Measurements from ENCODE around the gene GASK1A.
A peak's percentile ranks its signal among the peaks of the same experiment; 100 is the strongest.

Gene GASK1A

DNA sequence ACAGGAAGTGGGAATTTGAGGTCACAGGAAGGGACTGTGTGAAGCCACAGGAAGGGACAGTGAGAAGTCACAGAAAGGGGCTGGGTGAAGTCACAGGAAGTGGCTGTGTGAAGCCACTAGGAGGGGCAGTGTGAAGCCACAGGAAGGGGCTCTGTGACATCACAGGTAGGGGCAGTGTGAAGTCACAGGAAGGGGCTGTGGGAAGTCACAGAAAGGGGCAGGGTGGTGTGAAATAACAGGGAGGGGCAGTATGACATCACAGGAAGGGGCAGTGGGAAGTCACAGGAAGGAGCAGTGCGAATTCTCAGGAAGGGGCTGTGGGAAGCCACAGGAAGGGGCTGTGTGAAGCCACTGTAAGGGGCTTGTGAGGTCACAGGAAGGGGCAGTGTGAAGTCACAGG lies 35.8 kb downstream of the GASK1A start:
- DNase-seq, result peak in 1 of 2 donors; percentile 32

DNA sequence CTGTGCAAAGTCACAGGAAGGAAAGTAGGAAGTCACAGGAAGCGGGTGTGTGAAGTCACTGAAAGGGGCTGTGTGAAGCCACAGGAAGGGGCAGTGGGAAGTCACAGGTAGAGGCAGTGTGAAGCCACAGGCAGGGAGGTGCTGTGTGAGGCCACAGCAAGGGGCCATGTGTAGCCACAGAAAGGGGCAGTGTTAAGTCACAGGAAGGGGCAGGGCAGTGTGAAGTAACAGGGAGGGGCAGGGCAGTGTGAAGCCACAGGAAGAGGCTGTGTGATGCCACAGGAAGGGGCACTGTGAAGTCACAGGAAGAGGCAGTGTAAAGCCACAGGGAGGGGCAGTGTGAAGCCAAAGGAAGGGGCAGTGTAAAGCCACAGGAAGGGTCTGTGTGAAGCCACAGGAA lies 36.5 kb downstream of the GASK1A start:
- peak in 1 of 2 donors; percentile 36 for DNase-seq

DNA sequence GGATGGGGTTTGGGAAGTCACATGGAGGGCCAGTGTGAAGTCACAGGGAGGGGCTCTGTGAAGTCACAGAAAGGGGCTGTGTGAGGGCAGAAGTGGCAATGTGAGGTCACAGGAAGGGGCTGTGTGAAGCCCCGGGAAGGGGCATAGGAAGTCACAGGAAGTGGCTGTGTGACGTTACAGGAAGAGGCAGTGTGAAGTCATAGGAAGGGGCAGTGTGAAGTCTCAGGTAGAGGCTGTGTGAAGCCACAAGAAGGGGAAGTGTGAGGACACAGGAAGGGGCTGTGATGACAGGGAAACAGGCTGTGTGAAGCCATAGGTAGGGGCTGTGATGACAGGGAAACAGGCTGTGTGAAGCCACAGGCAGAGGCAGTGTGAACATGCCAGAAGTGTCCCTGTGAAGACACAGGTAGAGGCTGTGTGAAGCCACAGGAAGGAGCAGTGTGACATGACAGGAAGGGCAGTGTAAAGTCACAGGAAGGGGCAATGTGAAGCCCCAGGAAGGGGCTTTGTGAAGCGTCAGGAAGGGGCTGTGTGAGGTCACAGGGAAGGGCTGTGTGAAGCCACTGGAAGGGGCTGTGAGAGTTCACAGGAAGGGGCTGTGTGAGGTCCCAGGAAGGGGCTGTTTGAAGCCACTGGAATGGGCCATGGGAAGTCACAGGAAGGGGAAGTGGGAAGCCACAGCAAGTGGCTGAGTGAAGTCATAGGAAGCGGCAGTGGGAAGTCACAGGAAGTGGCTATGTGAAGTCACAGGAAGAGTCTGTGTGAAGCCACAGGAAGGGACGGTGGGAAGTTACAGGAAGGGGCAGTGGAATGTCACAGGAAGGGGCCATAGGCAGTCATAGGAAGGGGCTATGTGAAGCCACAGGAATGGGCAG lies 37.1 kb downstream of the GASK1A start:
- peak; percentile 41 to 46 for DNase-seq

DNA sequence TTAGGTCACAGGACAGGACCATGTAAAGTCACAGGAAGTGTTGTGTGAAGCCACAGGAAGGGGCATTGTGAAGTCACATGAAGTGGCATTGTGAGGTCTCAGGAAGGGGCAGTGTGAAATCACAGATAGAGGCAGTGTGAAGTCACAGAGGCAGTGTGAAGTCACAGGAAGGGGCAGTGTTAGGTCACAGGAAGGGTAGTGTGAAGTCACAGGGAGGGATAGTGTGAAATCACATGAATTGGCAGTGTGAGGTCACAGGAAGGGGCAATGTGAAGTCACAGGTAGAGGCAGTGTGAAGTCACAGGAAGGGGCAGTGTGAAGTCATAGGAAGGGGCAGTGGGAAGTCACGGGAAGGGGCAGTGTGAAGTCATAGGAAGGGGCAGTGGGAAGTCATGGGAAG lies 37.9 kb downstream of the GASK1A start:
- DNase-seq, result peak in 1 of 2 donors; percentile 24

DNA sequence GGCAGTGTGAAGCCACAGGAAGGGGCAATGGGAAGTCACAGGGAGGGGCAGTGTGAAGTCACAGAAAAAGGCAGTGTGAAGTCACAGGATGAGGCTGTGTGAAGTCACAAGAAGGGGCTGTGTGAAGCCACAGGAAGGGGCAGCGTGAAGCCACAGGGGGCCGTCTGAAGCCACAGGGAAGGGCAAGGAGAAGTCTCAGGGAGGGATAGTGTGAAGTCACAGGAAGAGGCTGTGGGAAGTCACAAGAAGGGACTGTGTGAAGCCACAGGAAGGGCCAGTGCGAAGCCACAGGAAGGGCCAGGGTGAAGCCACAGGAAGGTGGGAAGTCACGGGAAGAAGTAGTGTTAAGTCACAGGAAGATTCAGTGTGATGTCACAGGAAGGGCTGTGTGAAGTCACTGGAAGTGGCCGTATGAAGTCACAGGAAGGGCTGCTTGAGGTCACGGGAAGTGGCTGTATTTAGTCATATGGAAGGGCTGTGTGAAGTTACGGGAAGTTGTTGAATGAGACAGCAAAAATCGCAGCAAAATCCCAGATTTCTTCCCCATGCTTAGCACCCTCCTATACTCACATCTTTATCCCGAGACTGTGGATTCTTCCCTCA lies 38.6 kb downstream of the GASK1A start:
- no peak for DNase-seq

DNA sequence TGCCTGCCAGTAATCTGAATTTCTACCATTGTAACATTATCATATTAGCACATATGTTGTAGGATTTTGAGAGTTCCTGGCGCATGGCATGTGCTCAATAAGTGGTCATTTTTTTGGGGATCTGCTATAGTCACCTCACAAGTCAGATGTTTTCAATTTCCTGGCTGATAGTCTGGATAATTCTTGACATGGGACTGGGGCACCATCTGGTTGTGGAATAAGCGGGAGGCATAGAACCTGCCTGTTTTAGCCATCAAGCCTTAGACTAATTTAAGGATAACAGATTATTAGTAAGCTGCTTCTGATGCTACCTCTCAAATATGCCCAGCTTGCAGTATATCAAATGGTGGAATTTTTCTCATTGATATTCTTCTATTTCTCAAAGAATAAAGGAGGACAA lies 39.1 kb downstream of the GASK1A start:
- DNase-seq, result no peak

DNA sequence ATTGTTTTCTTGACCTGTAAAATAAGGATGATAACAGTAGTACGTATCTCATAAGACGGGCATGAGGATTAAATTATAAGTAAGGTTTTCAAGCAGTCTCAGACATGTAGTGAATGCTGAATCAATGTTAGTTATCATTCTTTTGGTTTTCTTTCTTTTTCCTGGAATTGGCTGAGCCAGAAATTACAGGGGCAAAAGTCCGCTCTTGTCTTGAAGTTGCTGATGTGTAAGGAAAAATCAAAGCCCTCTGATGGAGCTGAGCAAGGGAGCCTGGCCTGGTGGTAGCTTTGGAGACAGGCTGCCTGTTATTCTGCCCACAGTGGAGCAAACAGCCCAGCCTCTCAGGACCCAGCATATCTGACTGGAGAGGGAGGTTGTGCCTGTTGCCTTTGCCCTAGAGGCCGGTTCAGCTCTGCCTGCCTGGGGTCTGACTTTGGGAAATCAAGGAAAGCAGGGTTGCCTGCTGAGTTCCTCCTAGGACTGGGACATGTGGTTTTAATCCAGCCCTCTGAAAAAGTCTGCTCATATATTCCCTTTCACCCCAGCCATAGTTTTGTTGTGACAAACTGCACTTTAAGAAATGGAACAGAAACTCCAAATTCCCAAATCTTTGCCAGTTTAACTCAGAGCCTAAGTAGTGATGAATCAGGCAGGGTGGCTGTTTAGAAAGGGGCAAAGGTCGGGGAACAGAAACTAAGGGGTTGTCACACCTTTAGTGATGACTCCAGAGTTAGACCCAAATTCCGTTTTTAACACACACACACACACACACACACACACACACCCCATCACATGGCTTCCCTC lies 40.1 kb downstream of the GASK1A start:
- DNase-seq, result no peak

DNA sequence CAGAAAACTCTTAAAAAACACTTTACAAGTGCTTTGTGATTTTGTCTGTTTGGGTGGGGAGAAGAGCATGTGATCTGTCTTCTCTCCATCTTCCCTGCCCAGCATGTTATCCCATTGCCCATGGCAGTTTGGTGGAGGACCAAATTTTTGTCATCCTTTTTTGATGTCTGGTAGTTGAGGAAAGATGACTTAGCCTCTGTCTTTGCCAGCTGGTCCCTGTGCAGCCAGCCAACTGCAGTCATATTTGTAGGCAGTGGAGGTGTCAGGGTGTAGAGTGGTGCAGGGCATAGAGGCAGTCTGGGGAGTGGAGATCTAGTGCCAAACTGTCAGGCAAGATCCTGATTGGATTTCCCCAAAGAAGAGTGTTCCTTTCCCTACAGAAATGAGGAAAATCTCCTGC lies 40.7 kb downstream of the GASK1A start:
- DNase-seq, result no peak

DNA sequence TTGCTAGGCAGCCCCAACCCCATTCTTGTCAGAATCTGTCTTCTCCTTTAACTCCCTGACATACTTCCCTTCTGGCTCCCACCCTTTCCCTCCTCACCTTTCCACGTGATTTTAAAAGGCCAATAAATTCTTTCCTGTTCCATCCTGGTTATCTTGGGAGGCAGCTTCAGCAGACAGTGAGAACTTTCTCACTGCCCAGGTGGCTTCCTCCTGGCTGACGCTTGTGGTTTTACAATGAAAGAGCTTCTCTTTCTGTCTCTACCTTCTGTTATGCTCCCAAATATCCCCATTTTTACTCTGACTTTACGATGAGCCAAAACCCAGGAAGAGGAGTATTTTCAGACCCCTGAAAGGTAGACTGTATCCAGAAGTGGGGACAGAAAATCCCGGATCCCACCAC lies 42.1 kb downstream of the GASK1A start:
- no peak for DNase-seq

DNA sequence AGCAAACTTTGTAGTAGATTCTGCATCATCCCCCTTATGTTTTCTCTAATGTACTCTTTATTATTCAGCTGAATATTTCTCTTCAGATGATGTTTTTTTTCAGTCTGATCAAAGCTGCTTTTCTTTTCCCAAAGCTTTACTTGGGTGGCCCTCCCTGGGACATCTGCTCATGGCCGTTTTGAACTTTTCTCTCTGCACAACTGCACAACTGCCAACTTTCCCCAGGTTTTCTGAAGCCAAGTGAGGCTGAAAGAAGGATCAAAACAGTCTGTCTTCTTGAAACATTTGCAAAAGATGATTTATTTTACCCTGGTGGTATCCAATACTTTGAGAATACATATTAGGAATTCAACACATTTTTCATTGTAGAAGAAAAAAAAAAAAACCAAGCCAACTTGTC lies 43.0 kb downstream of the GASK1A start:
- DNase-seq, result no peak

DNA sequence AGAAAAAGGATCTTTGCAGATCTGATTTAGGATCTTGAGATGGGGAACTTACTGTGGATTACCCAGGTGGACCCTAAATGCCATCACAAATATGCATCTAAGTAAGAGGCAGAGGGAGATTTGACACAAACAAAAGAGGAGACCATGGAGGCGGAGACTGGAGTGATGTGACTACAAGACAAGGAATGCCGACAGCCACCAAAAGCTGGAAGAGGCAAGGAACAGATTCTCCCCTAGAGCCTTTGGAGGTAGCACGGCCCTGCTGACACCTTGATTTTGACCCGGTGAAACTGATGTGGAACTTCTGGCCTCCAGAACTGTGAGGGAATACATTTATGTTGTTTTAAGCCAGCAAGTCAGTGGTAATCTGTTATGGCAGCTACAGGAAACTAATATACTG lies 44.0 kb downstream of the GASK1A start:
- no peak for DNase-seq

DNA sequence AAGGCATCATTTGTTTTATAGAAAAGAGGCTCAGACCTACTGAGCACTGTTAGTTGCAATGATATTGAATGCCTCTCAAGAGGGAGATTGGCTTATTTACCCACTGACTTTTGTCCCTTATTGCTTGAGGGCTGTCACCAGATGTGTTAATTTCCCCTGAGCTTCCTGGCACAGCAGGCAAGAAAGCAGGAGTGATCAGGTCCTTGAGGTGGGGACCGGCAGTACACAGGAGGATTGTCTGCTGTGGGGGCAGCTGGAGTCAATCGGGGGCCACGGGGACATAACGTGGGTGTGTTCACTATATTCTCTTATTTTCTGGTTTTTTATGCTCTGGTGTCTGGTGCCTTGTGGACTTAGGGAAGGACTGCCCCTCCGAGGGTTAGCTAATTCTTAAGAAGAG lies 44.6 kb downstream of the GASK1A start:
- no peak for DNase-seq

DNA sequence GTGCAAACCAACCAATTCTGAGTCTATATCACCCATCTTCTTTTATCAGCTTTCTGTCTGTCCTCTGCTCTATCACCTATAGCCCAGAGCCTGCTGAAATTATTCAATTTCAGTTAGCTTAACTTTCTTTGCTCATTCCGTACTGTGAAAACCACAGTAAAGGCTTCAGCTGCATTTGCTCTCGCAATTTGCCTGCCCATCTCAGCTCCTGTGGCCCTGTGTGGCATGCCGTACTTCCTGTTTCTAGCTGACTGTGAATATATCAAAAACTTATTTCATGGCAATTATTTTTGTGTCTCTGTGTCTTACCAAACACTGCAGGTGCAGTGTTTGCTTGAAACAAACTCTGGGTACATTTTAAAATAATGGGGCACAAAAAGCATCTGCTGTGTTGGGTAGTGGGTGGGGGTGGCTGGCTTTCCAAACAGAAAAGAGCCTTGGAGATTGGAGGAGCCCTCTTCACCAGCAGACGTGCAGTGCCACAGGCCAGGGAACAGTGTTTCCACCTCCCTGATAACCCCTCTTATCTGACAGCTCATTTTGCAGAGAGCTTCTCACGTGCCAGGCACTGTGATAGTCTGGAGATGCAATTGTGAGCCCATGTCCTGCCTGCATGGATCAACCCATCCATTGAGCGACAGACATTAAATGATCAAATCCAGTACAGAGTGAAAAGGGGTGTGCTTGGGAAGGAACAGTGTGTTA lies 45.2 kb downstream of the GASK1A start:
- DNase-seq, result peak; percentile 56 to 58

DNA sequence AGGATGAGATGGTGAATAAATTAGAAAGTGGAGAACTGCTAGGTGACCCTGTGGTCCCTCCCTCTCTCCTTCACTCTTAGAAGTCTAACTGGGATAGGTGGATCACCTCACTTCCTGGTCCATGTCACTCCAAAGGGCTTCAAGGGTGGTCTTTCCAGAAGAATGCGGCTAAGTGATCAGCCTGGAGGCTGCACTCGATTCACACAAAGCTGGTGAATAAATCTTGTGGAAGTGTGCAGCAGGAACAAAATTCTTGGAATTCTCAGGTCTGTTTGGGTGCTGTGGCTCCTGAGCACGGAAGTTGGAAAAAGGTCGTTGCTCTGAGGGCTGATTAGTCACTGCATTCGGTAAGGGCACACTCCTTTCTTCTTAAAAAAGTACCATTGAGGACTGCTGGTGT lies 46.3 kb downstream of the GASK1A start:
- DNase-seq, result no peak

DNA sequence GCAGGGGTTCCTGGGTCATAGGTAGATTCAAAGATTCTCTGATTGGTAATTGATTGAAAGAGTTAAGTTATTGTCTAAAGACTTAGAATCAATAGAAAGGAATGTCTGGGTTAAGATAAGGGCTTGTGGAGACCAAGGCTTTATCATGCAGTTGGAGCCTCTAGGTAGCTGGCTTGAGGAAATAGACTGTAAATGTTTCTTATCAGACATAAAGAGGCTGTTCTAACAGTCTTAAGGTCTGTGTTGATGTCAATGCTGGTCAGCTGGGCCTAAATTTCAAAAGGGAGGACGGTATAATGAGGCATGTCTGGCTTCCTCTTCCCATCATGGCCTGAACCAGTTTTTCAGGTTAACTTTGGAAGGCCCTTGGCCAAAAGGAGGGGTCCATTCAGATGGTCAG lies 48.9 kb downstream of the GASK1A start:
- DNase-seq, result no peak

DNA sequence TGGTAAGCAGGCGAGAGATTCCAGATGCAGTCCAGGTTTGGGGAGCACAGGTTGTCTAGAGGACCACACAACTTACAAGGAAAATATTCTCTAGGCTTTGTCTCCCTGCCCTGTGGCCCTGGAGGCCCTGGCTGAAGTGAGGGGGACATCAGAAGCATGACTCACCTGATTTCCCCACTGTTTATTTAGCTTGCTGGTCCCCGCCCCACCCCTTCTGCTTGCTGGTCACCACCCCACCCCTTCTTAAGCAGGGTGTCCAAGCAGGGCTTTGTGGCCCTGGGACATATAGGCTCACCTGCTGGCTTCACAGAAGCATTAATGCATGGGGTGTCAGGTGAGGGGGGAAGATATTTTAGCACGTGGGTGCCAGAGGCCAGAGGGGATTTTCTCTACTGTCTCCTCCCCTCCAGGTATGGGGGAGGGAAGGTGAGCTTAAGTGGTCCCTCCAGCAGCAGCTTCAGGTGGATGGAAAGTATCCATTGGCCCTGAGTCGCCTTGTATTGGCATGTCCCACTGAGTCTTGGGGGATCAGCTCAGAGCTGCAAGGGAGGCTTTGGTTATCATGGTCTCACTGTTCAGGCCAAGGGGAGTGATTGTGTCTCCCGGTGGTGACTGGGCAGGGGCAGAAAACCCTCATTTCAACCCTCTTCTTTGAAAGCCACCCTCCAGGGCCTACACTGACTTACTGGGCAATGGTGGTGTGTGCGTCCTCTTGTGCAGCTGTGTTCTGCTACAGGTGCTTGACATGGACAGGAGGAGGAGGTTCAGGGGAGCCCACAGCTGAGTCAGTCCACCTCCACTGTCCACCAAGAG lies 49.8 kb downstream of the GASK1A start:
- no peak for DNase-seq

DNA sequence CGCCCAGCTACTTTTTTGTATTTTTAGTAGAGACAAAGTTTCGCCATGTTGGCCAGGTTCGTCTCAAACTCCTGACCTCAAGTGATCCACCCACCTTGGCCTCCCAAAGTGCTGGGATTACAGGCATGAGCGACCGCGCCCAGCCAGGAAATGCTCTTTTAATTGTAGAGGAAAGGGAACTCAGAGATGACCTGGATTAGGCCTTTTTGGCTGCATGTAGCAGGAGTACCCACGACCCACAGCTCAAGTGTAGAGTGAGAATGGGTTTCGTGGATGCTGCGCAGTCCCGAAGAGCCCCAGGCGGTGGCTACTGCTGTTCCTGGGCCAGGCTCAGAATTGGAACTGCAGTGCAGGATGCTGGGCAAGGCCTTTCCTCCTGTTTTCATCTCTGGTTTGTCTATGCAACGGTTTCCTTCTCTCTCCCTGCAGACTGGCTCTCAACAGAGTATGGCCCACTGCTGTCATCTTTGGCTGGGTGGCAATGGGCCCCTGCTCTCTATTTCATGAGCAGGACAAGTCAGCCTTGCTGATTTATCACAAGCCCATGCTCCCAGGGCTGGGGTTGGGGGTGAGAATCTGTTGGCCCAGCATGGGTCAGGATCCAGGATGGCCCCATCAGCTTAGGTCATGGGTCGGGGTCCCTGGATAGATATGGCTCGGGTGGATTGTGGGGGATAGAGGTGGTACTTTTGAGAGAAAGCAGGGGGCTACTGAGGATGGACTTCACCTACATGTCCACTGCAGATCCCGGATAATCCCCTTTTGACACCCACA lies 51.2 kb downstream of the GASK1A start:
- no peak for DNase-seq

DNA sequence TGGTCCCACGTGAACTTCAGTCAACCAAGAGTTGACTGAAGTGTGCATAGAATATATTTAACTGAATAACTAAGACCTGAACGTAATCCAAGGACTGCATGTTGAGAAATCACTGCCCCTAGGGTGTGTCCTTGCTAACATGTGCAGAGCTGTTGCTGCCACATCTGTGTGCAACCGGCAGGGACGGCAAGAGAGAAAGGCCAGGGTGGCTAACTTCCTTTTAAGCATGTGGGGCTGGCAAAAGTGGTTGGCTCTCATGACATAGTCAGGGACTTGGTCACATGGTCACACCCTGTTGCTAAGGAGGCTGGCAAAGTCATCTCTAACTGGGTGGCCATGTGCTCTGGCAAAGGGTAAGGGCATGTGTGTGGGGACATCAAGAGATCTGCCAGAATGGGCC lies 52.4 kb downstream of the GASK1A start:
- DNase-seq, result no peak

DNA sequence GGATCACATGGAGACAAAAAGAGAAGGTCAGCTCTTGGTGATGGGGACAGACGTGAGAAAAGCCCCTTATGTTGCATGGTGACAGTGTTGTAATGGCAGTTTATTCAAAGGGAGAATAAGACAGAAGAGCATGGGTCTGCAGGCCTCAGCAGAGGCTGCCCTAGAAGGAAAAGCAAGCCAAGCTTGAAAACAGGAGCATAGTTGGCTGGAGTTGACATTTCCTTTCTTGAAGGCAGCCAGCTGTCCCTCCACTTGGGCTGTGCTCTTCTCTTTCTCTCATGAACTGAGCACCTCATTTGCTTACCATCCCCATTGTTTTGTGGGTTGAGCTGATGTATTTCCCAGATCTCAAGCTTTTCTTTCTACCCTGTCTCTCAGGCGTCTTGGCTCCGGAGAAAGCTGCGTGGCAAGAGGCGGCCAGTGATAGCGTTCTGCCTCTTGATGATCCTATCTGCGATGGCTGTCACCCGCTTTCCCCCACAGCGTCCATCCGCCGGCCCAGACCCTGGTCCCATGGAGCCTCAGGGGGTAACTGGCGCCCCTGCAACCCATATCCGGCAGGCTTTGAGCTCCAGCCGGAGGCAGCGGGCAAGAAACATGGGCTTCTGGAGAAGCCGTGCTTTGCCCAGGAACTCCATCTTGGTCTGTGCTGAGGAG lies 52.9 kb downstream of the GASK1A start:
- DNase-seq, result no peak

Data from CD4-positive, alpha-beta T cell treated with Interleukin-1 beta for 1 hour (primary cell).